HG03457 (cell line): ENCODE measurements around the gene KRT9.
"Not testable (repeated sequence)": the region's sequence is repeated elsewhere in the genome, so short reads cannot be mapped to it uniquely, and the experiment has no call there.

ENCODE experiments used
- ATAC-seq: cut with Tn5 transposase; IDR thresholded peaks from one replicate; pipeline ENCODE4 v1.9.1; 2021; ENCODE audit warnings: moderate number of reproducible peaks; ENCODE audit not compliant: unreplicated experiment

KRT9 gene, protein sequence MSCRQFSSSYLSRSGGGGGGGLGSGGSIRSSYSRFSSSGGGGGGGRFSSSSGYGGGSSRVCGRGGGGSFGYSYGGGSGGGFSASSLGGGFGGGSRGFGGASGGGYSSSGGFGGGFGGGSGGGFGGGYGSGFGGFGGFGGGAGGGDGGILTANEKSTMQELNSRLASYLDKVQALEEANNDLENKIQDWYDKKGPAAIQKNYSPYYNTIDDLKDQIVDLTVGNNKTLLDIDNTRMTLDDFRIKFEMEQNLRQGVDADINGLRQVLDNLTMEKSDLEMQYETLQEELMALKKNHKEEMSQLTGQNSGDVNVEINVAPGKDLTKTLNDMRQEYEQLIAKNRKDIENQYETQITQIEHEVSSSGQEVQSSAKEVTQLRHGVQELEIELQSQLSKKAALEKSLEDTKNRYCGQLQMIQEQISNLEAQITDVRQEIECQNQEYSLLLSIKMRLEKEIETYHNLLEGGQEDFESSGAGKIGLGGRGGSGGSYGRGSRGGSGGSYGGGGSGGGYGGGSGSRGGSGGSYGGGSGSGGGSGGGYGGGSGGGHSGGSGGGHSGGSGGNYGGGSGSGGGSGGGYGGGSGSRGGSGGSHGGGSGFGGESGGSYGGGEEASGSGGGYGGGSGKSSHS

DNA sequence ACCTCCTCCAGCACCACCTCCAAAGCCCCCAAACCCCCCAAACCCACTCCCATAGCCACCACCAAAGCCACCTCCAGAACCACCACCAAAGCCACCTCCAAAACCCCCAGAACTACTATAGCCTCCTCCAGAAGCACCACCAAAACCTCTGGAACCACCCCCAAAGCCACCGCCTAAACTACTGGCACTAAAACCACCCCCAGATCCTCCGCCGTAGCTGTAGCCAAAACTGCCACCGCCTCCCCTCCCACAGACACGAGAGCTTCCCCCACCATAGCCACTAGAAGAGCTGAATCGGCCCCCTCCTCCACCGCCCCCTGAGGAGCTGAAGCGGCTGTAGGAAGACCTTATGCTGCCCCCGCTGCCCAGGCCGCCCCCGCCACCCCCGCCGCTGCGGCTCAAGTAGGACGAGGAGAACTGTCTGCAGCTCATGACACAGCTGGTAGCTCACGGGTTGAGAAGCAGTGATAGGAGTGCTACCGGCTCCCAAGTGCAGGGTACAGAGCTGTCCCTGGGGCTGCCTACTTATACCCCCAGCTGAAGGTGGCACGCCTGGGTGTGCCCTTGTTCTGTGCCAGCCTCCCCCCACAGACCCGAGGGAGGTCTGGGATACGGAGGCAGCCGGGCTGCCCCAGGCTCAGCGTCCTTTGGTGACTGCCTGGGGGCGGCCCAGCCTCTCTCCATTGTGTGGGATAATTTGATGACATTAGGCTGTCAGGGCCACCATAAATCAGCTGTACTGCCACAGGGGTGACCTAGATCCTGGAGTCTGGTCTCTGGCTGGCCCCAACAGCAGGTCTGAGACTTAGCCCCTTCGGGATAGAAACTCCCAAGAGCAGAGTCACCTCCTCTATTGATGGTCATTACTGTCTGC lies at the start of gene KRT9:
Gene KRT9 (minus strand): TSS at position 499 of the 874 bp plus-strand sequence. CDS start 67 bp downstream, at position 432.
- ATAC-seq, result no peak

DNA sequence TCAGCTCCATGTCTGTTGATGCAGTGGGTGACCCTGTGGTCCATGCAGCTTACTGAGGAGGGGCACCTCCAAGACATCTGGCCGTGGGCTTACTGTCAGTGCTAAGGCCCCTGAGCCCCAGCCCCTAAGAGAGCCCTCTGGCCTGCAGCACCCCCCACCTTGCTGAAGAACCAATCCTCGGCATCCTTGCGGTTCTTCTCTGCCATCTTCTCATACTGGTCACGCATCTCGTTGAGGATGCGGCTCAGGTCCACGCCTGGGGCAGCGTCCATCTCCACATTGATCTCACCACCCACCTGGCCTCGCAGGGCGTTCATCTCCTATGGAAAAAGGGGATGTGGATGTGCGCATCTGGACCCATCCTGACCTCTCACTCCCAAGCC lies 49.6 kb upstream of the KRT9 start:
- not testable (repeated sequence) for ATAC-seq

DNA sequence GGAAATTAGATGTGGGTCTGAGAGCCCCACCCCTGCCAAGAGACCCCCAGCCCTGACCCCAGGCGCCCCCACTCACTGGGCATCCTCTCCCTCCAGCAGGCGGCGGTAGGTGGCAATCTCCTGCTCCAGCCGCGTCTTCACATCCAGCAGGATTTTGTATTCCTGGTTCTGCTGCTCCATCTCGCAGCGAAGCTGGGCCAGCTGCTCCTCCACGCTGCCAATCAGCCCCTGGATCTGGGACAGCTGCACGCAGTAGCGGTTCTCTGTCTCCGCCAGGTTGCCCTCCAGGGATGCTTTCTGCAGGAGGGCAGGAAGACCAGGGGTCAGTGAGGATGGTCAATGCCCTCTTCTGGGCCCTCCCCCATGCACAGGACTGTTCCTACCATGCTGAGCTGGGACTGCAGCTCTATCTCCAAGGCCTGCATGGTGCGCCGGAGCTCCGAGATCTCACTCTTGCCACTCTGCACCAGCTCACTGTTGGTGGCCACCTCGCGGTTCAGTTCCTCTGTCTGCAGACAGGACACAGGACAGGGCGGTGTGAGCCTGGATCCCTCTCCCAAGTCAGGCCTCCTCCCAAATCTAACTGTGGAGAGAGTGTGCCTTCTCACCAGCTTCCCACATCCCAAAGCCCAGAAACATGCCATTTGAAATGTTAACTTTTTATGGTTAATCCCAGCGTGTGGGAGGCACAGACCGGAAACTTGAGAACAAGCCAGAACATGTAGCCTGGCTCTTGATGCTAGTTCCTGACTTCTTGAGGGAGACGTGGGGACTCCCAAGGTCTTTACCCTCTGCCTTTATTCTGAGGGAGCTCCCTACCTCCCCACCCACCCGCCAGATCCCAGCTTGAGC lies 49.0 kb upstream of the KRT9 start:
- no peak for ATAC-seq

DNA sequence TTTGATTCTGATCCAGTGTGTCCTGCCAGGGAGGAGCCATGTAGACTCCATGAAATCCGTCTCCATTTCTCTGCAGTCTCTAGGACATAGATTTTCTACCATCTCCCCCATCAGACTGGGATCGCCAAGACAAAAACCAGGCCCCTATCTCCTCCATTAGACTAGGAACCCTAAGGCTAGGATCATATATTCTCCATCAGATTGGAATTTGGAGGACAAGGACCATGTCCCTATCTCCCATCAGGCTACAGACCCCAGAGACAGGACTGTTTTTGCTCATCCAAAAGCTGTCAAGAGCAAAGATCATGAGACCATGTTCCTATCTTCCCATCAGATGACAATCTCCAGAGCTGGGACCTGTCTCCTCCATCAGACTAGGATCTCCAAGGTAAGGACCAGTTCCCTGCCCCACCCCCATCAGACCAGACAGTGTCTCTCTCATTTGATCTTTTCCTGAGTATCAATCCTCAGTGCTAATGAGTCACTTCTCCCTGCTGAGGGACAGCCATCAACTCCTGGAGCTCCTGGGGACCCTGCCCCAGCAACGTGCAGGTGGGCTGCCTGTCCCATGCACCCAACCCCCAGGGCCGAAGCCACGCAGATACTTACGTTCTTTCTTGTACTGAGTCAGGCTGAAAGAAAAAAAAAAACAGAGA lies 48.2 kb upstream of the KRT9 start:
- ATAC-seq, result not testable (repeated sequence)

DNA sequence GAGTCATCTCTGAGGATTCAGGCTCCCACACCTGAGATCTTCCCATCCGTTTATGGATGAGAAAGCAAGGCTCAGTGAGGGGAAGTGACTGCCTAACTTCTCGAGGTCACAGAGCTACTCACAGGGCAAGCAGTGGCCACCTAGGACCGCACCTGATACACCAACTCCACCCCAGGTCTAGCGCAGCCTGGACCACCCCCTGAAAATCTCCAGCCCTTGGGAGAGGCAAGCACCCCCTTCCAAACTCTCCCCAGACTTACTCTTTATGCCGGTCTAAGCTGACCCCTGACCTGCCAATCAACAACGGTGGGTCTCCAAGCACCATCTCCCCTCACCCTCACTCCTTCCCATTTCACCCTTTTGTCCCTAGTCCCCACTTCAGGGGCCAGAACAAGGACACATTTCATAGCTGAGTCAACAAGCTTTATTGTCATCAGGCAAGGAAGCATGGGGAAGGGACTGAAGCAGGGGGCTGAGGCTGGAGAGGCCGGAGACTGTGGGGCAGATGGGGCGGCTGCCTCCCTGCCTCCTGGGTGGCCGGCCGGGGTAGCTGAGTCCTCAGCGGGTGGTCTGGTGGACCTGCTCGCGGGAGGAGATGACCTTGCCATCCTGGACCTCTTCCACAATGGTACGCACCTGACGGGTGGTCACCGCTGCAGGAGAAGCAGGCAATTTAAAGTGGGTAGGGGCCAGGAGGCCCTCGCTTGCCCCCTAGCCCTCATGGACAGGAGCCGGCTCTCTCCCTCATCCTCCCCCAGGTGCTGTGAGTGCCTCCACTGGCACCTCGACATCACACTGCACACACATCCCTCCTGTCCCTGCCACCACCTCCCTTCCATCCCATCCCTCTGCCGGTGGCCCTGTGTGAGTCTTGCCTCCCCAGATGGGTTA lies 47.4 kb upstream of the KRT9 start:
- no peak for ATAC-seq

DNA sequence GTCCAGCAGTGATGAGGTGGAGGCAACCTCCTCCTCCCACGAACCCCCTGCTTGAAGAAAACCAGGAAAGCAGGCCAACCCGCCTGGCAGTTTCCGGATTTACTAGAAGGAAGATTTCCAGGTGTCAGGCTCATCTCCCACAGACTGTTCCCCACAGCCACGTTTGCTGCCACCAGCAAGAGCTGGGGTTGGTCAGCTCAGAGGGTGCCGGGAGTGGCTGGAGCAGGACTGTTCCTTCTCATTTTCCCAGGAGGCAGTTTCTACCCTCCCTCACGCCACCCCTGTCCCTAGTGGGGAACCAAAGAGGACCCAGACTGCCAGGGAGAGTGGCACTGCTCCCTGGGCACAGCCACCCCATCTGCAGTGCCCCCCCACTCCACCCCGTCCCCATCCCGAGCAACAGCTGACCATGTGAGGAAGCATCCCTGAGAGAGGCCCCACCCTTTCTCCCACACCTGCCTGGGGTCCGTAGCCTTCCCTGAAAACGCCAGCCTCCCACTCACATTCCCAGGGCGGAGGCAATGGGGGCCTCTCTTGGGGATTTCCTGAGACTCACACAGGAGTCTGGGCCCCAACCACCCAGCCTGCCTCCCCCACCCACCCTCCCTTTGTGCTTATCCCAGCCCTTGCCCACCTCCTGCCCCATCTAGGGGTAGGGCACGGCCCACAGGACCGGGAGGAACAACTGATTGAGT lies 46.6 kb upstream of the KRT9 start:
- ATAC-seq, result no peak

DNA sequence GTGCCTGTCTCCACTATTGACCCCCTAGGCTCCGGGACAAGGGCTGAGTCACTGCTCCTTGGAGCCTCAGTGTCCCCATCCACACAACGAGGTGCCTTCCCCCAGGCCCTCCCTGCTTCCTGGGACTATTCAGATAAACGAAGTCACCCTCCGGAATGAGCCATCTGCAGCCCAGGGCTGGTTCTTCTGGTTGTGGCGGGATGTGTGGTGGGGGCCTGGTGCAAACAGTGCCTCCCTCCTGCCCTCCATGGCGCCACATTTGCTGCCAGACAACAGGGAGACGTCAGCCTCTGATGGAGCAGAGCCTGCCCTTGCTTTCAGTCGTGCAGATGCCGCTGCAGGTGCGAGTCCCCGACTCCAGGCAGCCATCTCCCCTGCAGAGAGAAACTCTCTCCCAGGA lies 45.8 kb upstream of the KRT9 start:
- no peak for ATAC-seq

DNA sequence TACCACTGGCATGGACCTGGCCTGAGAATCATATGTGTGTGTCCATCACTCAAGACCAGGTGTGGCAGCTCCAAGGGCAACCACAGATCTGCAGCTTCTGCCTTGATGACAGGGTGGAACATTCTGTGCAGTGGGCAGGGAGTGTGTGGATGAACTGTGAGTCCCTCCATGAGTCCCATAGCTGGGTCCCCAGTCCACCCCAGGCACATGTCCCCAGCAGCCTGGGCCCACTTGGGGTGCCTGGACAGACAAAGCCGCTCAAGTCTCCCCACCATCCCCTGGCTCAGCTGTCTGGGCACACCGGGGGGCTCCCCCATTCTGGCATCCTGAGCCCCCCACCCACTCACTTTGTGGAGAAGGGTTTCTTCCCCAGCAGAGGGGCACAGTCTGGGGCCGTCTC lies 45.3 kb upstream of the KRT9 start:
- ATAC-seq, result no peak

DNA sequence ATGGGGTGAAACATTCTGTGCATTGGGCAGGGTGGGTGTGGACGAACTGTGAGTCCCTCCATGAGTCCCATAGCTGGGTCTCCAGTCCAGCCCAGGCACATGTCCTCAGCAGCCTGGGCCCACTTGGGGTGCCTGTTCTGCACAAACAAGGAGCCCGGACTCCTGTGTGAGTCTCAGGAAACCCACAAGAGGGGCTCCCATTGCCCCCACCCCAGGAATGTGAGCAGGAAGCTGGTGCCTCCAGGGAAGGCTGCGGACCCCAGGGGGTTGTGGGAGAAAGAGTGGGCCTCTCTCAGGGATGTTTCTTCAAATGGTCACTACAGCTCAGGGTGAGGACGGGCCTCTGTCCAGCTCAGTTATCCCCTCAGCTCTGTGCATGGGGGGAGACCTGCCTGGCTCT lies 44.6 kb upstream of the KRT9 start:
- not testable (repeated sequence) for ATAC-seq

DNA sequence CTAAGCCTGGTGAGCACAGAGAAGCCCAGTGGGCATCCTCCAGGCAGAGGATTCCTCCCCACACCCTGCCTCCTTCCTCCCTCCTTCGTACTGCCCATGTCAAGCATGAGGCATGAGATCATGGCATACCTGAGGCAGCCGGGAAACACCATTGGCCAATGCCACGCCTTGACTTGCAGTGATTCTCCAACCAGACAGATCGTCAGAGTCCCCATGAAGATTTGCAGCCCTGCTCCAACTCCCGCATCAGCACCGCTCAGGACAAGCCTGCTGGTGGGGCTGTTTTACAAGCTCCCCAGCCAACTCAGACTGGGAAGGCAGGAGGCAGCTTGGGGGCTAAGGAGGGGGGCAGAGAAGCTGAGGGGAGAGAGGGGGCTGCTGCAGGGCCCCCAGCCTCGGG lies 43.6 kb upstream of the KRT9 start:
- ATAC-seq, result no peak

DNA sequence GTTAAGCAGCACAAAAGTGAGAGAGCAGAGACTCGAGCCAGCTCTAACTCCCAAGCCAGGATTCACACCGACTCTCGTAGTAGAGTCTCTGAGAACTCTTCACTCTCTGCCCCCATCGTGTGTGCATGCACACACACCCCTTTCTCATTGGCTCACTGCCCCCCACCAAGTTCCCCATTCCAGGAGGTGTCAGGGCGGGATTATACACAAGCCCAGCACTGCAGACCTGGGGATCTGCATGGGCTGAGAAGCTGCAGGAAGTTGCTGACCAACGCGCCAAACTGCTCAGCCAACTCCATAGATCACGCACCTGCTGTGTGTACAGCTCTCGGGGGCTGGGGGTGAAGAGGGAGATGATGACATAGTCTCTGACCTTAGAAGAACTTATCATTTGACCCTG lies 42.9 kb upstream of the KRT9 start:
- not testable (repeated sequence) for ATAC-seq

DNA sequence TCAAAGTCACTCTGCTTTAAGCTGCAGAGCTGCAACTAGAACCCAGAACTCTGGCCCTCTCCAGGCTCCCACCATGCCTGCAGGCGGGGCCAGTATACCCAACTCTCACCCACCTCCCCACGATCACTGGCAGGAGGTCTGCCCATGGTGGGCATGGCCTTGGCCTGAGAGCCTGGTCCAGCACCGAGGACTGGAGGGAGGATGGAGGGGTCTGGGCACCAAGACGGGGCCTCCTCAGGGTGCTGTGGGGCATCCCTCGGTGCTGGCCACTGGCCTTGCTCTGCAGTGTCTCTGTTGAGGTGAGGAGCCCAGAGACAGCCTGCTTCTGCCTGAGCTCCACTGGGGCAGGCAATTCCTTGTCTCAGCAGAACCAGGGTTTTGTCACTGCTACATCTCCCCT lies 42.2 kb upstream of the KRT9 start:
- ATAC-seq, result no peak

DNA sequence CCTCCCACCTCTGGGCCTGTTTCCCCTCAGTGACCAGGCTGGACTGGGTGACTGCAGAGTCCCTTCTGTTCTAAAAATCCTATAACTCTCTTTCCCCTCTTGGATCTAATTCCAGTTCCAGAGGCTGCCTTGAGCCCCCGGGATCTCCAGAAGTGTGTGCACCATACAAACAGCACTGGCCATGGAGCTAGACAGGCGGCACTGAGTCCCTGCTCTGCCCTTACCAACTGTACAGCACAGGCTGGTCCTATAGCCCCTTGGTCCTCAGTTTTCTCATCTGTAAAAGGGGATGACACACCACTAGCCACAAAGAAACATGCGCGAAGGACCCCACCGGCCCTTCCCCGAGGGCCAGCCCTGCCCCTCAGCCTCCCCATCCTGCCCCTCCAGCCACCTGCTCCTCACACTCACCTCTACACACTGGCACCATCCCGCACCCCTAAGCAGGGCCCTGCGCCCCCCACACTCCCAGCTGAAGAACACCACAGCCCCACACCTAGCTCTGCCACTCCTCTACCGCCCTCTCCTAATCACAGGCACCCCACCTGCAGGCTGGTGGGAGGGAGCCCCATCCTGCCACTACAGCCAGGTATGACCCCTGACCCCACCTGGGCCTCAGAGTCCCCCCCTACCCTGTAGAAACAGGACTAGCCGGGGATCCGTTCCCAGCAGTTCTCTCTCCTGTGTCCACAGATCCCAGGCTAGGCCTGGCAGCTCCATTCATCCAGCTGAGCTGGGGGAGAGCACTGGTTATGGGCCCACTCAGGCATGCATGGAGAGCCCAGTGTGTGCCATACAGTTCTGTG lies 41.6 kb upstream of the KRT9 start:
- ATAC-seq, result no peak

DNA sequence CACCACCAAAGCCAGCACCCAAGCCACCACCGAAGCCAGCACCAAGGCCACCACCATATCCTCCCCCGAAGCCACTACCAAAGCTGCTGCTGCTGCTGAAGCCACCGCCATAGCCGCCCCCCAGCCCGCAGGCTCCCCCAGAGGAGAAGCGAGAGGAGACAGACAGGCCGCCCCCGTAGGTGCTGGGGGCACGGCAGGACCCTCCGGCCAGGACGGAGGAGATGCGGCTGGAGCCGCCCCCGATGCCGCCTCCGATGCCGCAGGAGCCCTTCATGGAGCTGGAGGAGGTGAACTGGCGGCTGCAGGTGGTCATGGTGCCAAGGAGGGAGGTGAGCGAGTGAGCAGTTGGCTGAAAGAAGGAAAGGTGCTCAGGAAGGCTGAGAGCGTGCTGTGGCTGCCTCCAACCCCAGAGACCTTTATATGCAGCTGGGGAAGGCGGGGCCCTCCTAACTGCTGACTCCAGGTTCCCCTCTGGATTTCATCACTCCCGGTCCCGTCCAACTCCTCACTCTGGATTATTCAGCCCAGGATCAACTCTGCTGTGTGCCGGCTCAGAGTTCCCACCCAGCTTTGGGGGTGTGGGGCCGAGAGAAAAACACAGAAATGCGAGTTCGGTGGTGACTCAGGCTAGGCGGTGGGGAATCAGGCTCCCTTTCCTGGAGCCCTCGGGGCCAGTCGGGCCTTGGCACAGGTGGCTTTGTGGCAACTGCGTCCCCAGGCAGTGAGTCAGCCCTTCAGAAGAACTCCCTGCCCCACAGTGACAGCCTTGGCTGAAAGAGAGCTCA lies 40.7 kb upstream of the KRT9 start, which contains the start of gene KRT16:
Gene KRT16 (minus strand): TSS at position 392 of the 785 bp plus-strand sequence. CDS start 79 bp downstream, at position 313.
- ATAC-seq, result not testable (repeated sequence)

DNA sequence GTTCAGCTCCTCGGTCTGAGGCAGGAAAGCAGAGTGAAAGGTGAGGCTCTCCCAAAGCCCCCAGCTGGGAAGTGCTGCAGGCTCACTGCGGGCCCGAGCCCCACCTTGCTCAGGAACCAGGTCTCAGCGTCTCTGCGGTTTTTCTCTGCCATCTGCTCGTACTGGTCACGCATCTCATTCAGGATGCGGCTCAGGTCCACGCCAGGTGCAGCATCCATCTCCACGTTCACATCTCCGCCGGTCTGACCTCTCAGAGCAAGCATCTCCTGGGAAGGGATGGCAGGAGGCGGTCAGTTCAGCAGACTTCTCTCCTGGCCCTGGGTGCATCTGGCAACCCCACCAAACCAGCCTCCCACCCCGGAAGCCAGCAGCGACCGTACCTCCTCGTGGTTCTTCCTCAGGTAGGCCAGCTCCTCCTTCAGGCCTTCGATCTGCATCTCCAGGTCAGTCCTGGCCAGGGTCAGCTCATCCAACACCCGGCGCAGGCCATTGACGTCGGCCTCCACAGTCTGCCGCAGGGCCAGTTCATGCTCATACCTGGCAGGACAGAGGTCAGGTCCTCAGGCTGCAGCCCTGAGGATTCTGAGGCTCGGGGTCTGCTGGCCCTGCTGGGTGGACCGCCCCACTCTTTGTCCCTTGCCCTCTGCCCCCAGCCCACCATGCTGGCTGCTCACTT lies 39.2 kb upstream of the KRT9 start:
- no peak for ATAC-seq

DNA sequence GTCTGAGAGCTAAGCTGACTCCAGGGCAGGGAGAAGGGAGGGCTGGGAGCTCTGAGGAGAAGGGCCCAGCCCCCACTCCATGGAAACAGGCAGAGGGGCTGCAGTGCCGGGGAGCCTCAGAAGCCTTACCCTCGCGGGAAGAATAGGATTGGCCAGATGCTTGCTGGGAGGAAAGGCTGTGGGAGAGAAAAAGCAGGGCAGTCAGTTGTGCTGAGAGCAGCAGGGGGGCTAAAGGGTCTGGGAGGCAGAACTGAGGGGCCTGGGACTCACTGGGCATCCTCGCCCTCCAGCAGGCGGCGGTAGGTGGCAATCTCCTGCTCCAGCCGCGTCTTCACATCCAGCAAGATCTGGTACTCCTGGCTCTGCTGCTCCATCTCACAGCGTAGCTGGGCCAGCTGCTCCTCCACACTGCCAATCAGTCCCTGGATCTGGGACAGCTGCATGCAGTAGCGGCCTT lies 38.2 kb upstream of the KRT9 start:
- not testable (repeated sequence) for ATAC-seq
